Chondrocyte (in vitro differentiated cells): ENCODE measurements around the gene SMG9. TPM values are rescaled to one million over a fixed set of nuclear protein-coding genes. Genes with fewer than 3 reads are reported as not detected.
"Not testable (repeated sequence)": the region's sequence is repeated elsewhere in the genome, so short reads cannot be mapped to it uniquely, and the experiment has no call there.

ENCODE experiments used
- DNase-seq: peaks from one replicate; pipeline ENCODE4 v3.0.0; 2021; ENCODE audit warnings: mixed read lengths, low spot score
- H3K27ac Mint-ChIP-seq: one replicate; pipeline ENCODE4 v1.8.0; 2021; ENCODE audit warnings: mild to moderate bottlenecking, moderate library complexity, mixed read lengths; ENCODE audit not compliant: unreplicated experiment
- H3K27me3 Mint-ChIP-seq: 2 replicates; pipeline ENCODE4 v1.8.0; 2021; ENCODE audit warnings: low read depth, mixed read lengths
- H3K36me3 Mint-ChIP-seq: 2 replicates; pipeline ENCODE4 v1.8.0; 2021; ENCODE audit warnings: low read depth, mixed read lengths
- H3K4me1 Mint-ChIP-seq: 2 replicates; pipeline ENCODE4 v1.8.0; 2021; ENCODE audit warnings: low read depth, mild to moderate bottlenecking, mixed read lengths
- H3K4me3 Mint-ChIP-seq: one replicate; pipeline ENCODE4 v1.8.0; 2021; ENCODE audit warnings: mild to moderate bottlenecking, moderate library complexity, mixed read lengths; ENCODE audit not compliant: unreplicated experiment
- H3K9me3 Mint-ChIP-seq: 2 replicates; pipeline ENCODE4 v1.8.0; 2021; ENCODE audit warnings: low read depth, mixed read lengths
- CTCF ChIP-seq: fragments of 200-600 bp; sonication (generic); IDR thresholded peaks from 2 replicates; pipeline ENCODE4 v1.5.0; 2021; ENCODE audit warnings: antibody characterized with exemption, mild to moderate bottlenecking, moderate library complexity
- total RNA-seq: library from RNA; stranded (reverse); gene quantifications from 3 replicates; pipeline ENCODE4 v1.2.1, GENCODE V29; 2021

Gene SMG9
- total RNA-seq, 1 donor from 2014 or later: 46.9 TPM

GRCh38 chr19:43779147-43779819 is 24.5 kb upstream of the SMG9 start:
- peaks cover 6% of the 10 kb centered on the region for H3K27me3 Mint-ChIP-seq
- H3K9me3 Mint-ChIP-seq: no peaks in the 10 kb centered on the region
- no peak overlapping the region for H3K4me3 Mint-ChIP-seq
- no peaks in the 10 kb centered on the region for H3K36me3 Mint-ChIP-seq
- peak; percentile 38 for DNase-seq
- TF ChIP-seq CTCF: no peak
- no peak overlapping the region for H3K27ac Mint-ChIP-seq
- H3K4me1 Mint-ChIP-seq: peaks cover 51% of the 10 kb centered on the region

GRCh38 chr19:43778651-43779050 is 23.9 kb upstream of the SMG9 start:
- no peak overlapping the region for H3K27ac Mint-ChIP-seq
- H3K9me3 Mint-ChIP-seq: no peaks in the 10 kb centered on the region
- H3K36me3 Mint-ChIP-seq: no peaks in the 10 kb centered on the region
- H3K4me3 Mint-ChIP-seq: no peak overlapping the region
- no peak for TF ChIP-seq CTCF
- H3K4me1 Mint-ChIP-seq: peaks cover 46% of the 10 kb centered on the region
- DNase-seq: peak; percentile 14
- H3K27me3 Mint-ChIP-seq: peaks cover 6% of the 10 kb centered on the region

- no peak overlapping the region for H3K4me3 Mint-ChIP-seq
- H3K27ac Mint-ChIP-seq: peak overlapping the region; percentile 78
- H3K27me3 Mint-ChIP-seq: peaks cover 6% of the 10 kb centered on the region
- peaks cover 44% of the 10 kb centered on the region for H3K4me1 Mint-ChIP-seq
- DNase-seq: no peak
- no peaks in the 10 kb centered on the region for H3K36me3 Mint-ChIP-seq
- no peak for TF ChIP-seq CTCF
- H3K9me3 Mint-ChIP-seq: no peaks in the 10 kb centered on the region
These were observed 22.5 kb upstream of the SMG9 start for GRCh38 chr19:43777163-43777695.

- no peak for DNase-seq
- no peaks in the 10 kb centered on the region for H3K9me3 Mint-ChIP-seq
- no peak for TF ChIP-seq CTCF
- peaks cover 6% of the 10 kb centered on the region for H3K27me3 Mint-ChIP-seq
- H3K4me1 Mint-ChIP-seq: peaks cover 40% of the 10 kb centered on the region
- H3K27ac Mint-ChIP-seq: no peak overlapping the region
- no peak overlapping the region for H3K4me3 Mint-ChIP-seq
- H3K36me3 Mint-ChIP-seq: no peaks in the 10 kb centered on the region
These were observed 21.5 kb upstream of the SMG9 start for GRCh38 chr19:43776286-43776685.

GRCh38 chr19:43775299-43775890 is 20.6 kb upstream of the SMG9 start:
- no peak overlapping the region for H3K27ac Mint-ChIP-seq
- H3K36me3 Mint-ChIP-seq: no peaks in the 10 kb centered on the region
- peaks cover 6% of the 10 kb centered on the region for H3K27me3 Mint-ChIP-seq
- H3K4me1 Mint-ChIP-seq: peaks cover 31% of the 10 kb centered on the region
- no peak for DNase-seq
- H3K9me3 Mint-ChIP-seq: no peaks in the 10 kb centered on the region
- no peak for TF ChIP-seq CTCF
- H3K4me3 Mint-ChIP-seq: no peak overlapping the region

GRCh38 chr19:43774940-43775258 is 20.1 kb upstream of the SMG9 start:
- not testable (repeated sequence) for H3K27ac Mint-ChIP-seq, H3K27me3 Mint-ChIP-seq, DNase-seq, H3K9me3 Mint-ChIP-seq, H3K36me3 Mint-ChIP-seq
- H3K4me3 Mint-ChIP-seq: peak overlapping the region; percentile 38
- H3K4me1 Mint-ChIP-seq: peaks cover 28% of the 10 kb centered on the region
